ENCODE measurements around the gene TMEM178B. TPM values are rescaled to one million over a fixed set of nuclear protein-coding genes. Genes with fewer than 3 reads are reported as not detected.

TMEM178B gene
- total RNA-seq, 1 experiment from 2014 or later, result not detected

GRCh38 chr7:141430455-141431139 lies 356.7 kb downstream of the TMEM178B start:
- DNase-seq (ENCODE audit: unreplicated experiment), result no peak
- ChIA-PET CTCF (interaction anchor here (0.6 kb wide), 1 partner anchor 321 kb away, joined by 3 read pairs; no protein-coding TSS in a partner anchor), POLR2A (no interaction called here)
- H3K4me1 Mint-ChIP-seq (ENCODE audit: insufficient read depth, unreplicated experiment), result no peaks in the 10 kb centered on the region
- no TSS peak for BruUV-seq (replicated peaks)
- intact Hi-C loops (cut with micrococcal nuclease), result no loop called here
- H3K36me3 Mint-ChIP-seq (ENCODE audit: insufficient read depth, unreplicated experiment), result peaks cover 5% of the 10 kb centered on the region
- no peak overlapping the region for H3K4me3 Mint-ChIP-seq (ENCODE audit: unreplicated experiment)
- TF ChIP-seq, protein P1, sequence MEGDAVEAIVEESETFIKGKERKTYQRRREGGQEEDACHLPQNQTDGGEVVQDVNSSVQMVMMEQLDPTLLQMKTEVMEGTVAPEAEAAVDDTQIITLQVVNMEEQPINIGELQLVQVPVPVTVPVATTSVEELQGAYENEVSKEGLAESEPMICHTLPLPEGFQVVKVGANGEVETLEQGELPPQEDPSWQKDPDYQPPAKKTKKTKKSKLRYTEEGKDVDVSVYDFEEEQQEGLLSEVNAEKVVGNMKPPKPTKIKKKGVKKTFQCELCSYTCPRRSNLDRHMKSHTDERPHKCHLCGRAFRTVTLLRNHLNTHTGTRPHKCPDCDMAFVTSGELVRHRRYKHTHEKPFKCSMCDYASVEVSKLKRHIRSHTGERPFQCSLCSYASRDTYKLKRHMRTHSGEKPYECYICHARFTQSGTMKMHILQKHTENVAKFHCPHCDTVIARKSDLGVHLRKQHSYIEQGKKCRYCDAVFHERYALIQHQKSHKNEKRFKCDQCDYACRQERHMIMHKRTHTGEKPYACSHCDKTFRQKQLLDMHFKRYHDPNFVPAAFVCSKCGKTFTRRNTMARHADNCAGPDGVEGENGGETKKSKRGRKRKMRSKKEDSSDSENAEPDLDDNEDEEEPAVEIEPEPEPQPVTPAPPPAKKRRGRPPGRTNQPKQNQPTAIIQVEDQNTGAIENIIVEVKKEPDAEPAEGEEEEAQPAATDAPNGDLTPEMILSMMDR (IDR thresholded peaks at IDR 0.05; ENCODE audit: unreplicated experiment), result no peak
- peaks cover 15% of the 10 kb centered on the region for H3K9me3 Mint-ChIP-seq (ENCODE audit: unreplicated experiment)
- H3K27ac Mint-ChIP-seq (ENCODE audit: low read depth, unreplicated experiment), result no peak overlapping the region
- H3K27me3 Mint-ChIP-seq (ENCODE audit: insufficient read depth, unreplicated experiment), result no peaks in the 10 kb centered on the region

DNA sequence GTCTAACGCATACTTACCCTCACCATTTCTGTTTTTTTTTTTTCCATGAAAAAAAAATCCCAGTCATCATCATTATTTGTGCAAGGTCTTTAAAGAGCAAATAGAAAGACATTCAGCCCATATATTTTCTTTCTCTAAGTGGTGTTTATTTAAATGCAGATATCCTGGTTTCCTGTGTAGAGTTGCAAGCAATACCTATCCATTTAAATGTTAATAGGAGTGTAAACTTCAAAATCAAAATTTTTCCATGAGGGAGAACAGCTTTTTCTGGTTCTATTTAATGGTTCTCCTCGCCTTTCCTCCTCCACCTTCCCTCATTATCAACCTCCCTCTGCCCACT lies 357.2 kb downstream of the TMEM178B start:
- Mint-ChIP-seq H3K4me3 (ENCODE audit: unreplicated experiment) (no peak overlapping the region), H3K36me3 (ENCODE audit: insufficient read depth, unreplicated experiment) (peaks cover 5% of the 10 kb centered on the region), H3K27me3 (ENCODE audit: insufficient read depth, unreplicated experiment) (no peaks in the 10 kb centered on the region), H3K9me3 (ENCODE audit: unreplicated experiment) (peaks cover 12% of the 10 kb centered on the region), H3K27ac (ENCODE audit: low read depth, unreplicated experiment) (no peak overlapping the region), H3K4me1 (ENCODE audit: insufficient read depth, unreplicated experiment) (no peaks in the 10 kb centered on the region)
- ChIA-PET POLR2A (no interaction called here), CTCF (no interaction called here)
- BruUV-seq (replicated peaks), result no TSS peak
- intact Hi-C loops (cut with micrococcal nuclease), result no loop called here
- TF ChIP-seq, protein P1 (IDR thresholded peaks at IDR 0.05; ENCODE audit: unreplicated experiment), result no peak
- DNase-seq (ENCODE audit: unreplicated experiment), result no peak

DNA sequence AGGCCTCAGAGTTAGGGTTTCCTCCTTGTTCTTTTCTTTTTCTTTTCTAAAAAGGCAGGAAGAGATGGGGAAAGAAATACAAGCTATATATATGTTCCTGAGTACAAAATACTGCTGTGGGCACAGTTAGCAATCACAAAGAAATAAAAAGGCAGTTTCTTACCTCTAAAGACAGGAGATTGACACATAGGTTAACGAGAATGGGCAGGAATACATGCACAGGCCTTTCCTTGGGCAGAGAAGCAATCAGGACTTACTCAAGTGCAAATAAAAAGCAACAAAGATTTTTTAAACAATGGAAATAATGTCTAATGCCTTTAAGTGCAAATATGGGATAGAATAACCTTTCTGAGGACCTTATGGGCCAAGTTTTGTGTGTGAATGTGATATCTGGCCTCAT lies 357.8 kb downstream of the TMEM178B start:
- no peaks in the 10 kb centered on the region for H3K4me1 Mint-ChIP-seq (ENCODE audit: insufficient read depth, unreplicated experiment)
- H3K36me3 Mint-ChIP-seq (ENCODE audit: insufficient read depth, unreplicated experiment), result peaks cover 5% of the 10 kb centered on the region
- CTCF ChIA-PET, result no interaction called here
- H3K27me3 Mint-ChIP-seq (ENCODE audit: insufficient read depth, unreplicated experiment), result no peaks in the 10 kb centered on the region
- POLR2A ChIA-PET, result no interaction called here
- intact Hi-C loops (cut with micrococcal nuclease), result no loop called here
- no peak overlapping the region for H3K4me3 Mint-ChIP-seq (ENCODE audit: unreplicated experiment)
- DNase-seq (ENCODE audit: unreplicated experiment), result no peak
- peaks cover 12% of the 10 kb centered on the region for H3K9me3 Mint-ChIP-seq (ENCODE audit: unreplicated experiment)
- no TSS peak for BruUV-seq (replicated peaks)
- no peak overlapping the region for H3K27ac Mint-ChIP-seq (ENCODE audit: low read depth, unreplicated experiment)
- TF ChIP-seq, protein P1 (IDR thresholded peaks at IDR 0.05; ENCODE audit: unreplicated experiment), result no peak

GRCh38 chr7:141433698-141434097 lies 359.8 kb downstream of the TMEM178B start:
- Mint-ChIP-seq H3K36me3 (ENCODE audit: insufficient read depth, unreplicated experiment) (peaks cover 5% of the 10 kb centered on the region), H3K4me1 (ENCODE audit: insufficient read depth, unreplicated experiment) (no peaks in the 10 kb centered on the region), H3K27me3 (ENCODE audit: insufficient read depth, unreplicated experiment) (no peaks in the 10 kb centered on the region), H3K27ac (ENCODE audit: low read depth, unreplicated experiment) (no peak overlapping the region), H3K4me3 (ENCODE audit: unreplicated experiment) (no peak overlapping the region), H3K9me3 (ENCODE audit: unreplicated experiment) (peaks cover 19% of the 10 kb centered on the region)
- BruUV-seq (replicated peaks), result no TSS peak
- POLR2A ChIA-PET, result no interaction called here
- no peak for DNase-seq (ENCODE audit: unreplicated experiment)
- intact Hi-C loops (cut with micrococcal nuclease), result no loop called here
- CTCF ChIA-PET, result interaction anchor here (0.6 kb wide), 1 partner anchor 233 kb away, joined by 3 read pairs; no protein-coding TSS in a partner anchor
- TF ChIP-seq, protein P1 (IDR thresholded peaks at IDR 0.05; ENCODE audit: unreplicated experiment), result no peak
